ENCODE measurements around the gene SCN2A. TPM values are rescaled to one million over a fixed set of nuclear protein-coding genes. Genes with fewer than 3 reads are reported as not detected.

SCN2A gene
- total and polyA plus RNA-seq, 2 experiments from 2014 or later = 0.95 TPM; not detected in 1

- peak; percentile 81 to 89 for DNase-seq (ENCODE audit: low read depth in 1 of 2, low spot score in 1 of 2)
- TF ChIP-seq CTCF (IDR thresholded peaks at IDR 0.05; ENCODE audit: low read depth, low read length) = peak; percentile 67
Observed at GRCh38 chr2:165401285-165401852, 162.2 kb downstream of the SCN2A start.

GRCh38 chr2:165402162-165402561 is 162.9 kb downstream of the SCN2A start:
- Histone ChIP-seq H3K4me1 (ENCODE audit: low read depth) (no peaks in the 10 kb centered on the region), H3K4me3 (no peak overlapping the region), H3K27ac (no peak overlapping the region), H3K36me3 (no peaks in the 10 kb centered on the region), H3K27me3 (peaks cover 10% of the 10 kb centered on the region), H3K9me3 (ENCODE audit: low read depth) (no peaks in the 10 kb centered on the region)
- no peak for TF ChIP-seq CTCF (IDR thresholded peaks at IDR 0.05; ENCODE audit: low read depth, low read length)
- DNase-seq (ENCODE audit: low read depth in 1 of 2, low spot score in 1 of 2) = no peak

More at GRCh38 chr2:165401285-165401852, 162.2 kb downstream of the SCN2A start:
- Histone ChIP-seq H3K27me3 (peaks cover 10% of the 10 kb centered on the region), H3K9me3 (ENCODE audit: low read depth) (no peaks in the 10 kb centered on the region), H3K4me1 (ENCODE audit: low read depth) (no peaks in the 10 kb centered on the region), H3K27ac (no peak overlapping the region), H3K4me3 (no peak overlapping the region), H3K36me3 (no peaks in the 10 kb centered on the region)

GRCh38 chr2:165406173-165406572 is 167.0 kb downstream of the SCN2A start:
- Histone ChIP-seq H3K27me3 (peaks cover 10% of the 10 kb centered on the region), H3K9me3 (ENCODE audit: low read depth) (no peaks in the 10 kb centered on the region), H3K36me3 (no peaks in the 10 kb centered on the region), H3K27ac (no peak overlapping the region), H3K4me3 (no peak overlapping the region), H3K4me1 (ENCODE audit: low read depth) (no peaks in the 10 kb centered on the region)
- DNase-seq (ENCODE audit: low read depth in 1 of 2, low spot score in 1 of 2) = no peak
- no peak for TF ChIP-seq CTCF (IDR thresholded peaks at IDR 0.05; ENCODE audit: low read depth, low read length)

GRCh38 chr2:165407466-165407865 is 168.3 kb downstream of the SCN2A start:
- TF ChIP-seq CTCF (IDR thresholded peaks at IDR 0.05; ENCODE audit: low read depth, low read length) = no peak

GRCh38 chr2:165408186-165408585 is 169.0 kb downstream of the SCN2A start:
- peak in 1 of 2 donors; percentile 6 for DNase-seq (ENCODE audit: low read depth in 1 of 2, low spot score in 1 of 2)
- no peaks in the 10 kb centered on the region for H3K36me3 ChIP-seq
- peaks cover 4% of the 10 kb centered on the region for H3K27me3 ChIP-seq
- no peak overlapping the region for H3K4me3 ChIP-seq
- no peaks in the 10 kb centered on the region for H3K9me3 ChIP-seq (ENCODE audit: low read depth)
- no peaks in the 10 kb centered on the region for H3K4me1 ChIP-seq (ENCODE audit: low read depth)
- no peak overlapping the region for H3K27ac ChIP-seq
- TF ChIP-seq CTCF (IDR thresholded peaks at IDR 0.05; ENCODE audit: low read depth, low read length) = no peak

More at GRCh38 chr2:165407466-165407865, 168.3 kb downstream of the SCN2A start:
- Histone ChIP-seq H3K36me3 (no peaks in the 10 kb centered on the region), H3K27me3 (peaks cover 10% of the 10 kb centered on the region), H3K9me3 (ENCODE audit: low read depth) (no peaks in the 10 kb centered on the region), H3K4me1 (ENCODE audit: low read depth) (no peaks in the 10 kb centered on the region), H3K27ac (no peak overlapping the region), H3K4me3 (no peak overlapping the region)
- DNase-seq (ENCODE audit: low read depth in 1 of 2, low spot score in 1 of 2) = no peak

All from cardiac muscle cell (in vitro differentiated cells and primary cell).